SK-N-SH (cell line): ENCODE results near the gene PTGER1. TPM values are rescaled to one million over a fixed set of nuclear protein-coding genes. Genes with fewer than 3 reads are reported as not detected.
A peak's percentile ranks its signal among the peaks of the same experiment; 100 is the strongest.

Experiments used
- CTCF ChIA-PET: fragments of 300-600, 350-600 bp; formaldehyde crosslinking; extraction: SDS; loops from one replicate; lab custom pipeline; 2021; lab: Yijun Ruan, JAX
- POLR2A ChIA-PET: fragments of 350-600 bp; sonication (Branson Sonifier 250); formaldehyde crosslinking; extraction: SDS; loops from one replicate; lab custom pipeline; 2020; ENCODE audit warnings: antibody characterized with exemption, inconsistent platforms; lab: Yijun Ruan, JAX
- DNase-seq: peaks from one replicate; pipeline ENCODE4 v3.0.0; 2012
- H2AFZ ChIP-seq: fragments of 200-600 bp; sonication (generic); 2 replicates; pipeline ENCODE4 v1.8.1; 2016; ENCODE audit warnings: antibody characterized with exemption, mild to moderate bottlenecking, low read depth
- H3F3A ChIP-seq: fragments of 200-600 bp; sonication (generic); replicated peaks from 2 replicates; pipeline ENCODE3; 2016; ENCODE audit warnings: antibody characterized with exemption, mild to moderate bottlenecking; ENCODE audit not compliant: insufficient read depth
- H3K27ac ChIP-seq, 2 experiments: fragments of 200-500 bp in 1 of 2; fragments of 200-600 bp in 1 of 2; sonication (Bioruptor generic) in 1 of 2; sonication (generic), shearing (Covaris generic) in 1 of 2; 2 replicates each; pipeline versions ENCODE4 v1.5.1 to v1.6.1; 2014 to 2016; ENCODE audit warnings: low read depth in 2 of 2, inconsistent platforms in 1 of 2, low read length in 1 of 2, mild to moderate bottlenecking in 1 of 2, mixed read lengths in 1 of 2
- H3K27me3 ChIP-seq: fragments of 200-600 bp; sonication (generic), shearing (Covaris generic); 2 replicates; pipeline ENCODE4 v1.6.1; 2016; ENCODE audit warnings: mixed run types; ENCODE audit not compliant: insufficient read depth
- H3K36me3 ChIP-seq, 2 experiments: fragments of 200-500 bp in 1 of 2; fragments of 200-600 bp in 1 of 2; sonication (Bioruptor generic) in 1 of 2; sonication (generic) in 1 of 2; replicated peaks in 1 of 2; 2 replicates each; pipeline versions ENCODE3 to v1.5.1; 2014 to 2016; ENCODE audit warnings: low read length in 1 of 2, mild to moderate bottlenecking in 1 of 2; ENCODE audit not compliant: insufficient read depth in 2 of 2, control insufficient read depth in 1 of 2
- H3K4me1 ChIP-seq, 2 experiments: fragments of 200-500 bp in 1 of 2; fragments of 200-600 bp in 1 of 2; sonication (Bioruptor generic) in 1 of 2; sonication (generic), shearing (Covaris generic) in 1 of 2; 2 replicates each; pipeline versions ENCODE4 v1.5.1 to v1.6.1; 2014 to 2016; ENCODE audit warnings: low read depth in 1 of 2, low read length in 1 of 2, mixed run types in 1 of 2; ENCODE audit not compliant: insufficient read depth in 2 of 2, control insufficient read depth in 1 of 2
- H3K4me2 ChIP-seq: fragments of 200-600 bp; sonication (generic), shearing (Covaris generic); 2 replicates; pipeline ENCODE4 v1.6.1; 2017; ENCODE audit warnings: mixed run types
- H3K4me3 ChIP-seq, 2 experiments: fragments of 200-500 bp in 1 of 2; fragments of 200-600 bp in 1 of 2; sonication (Bioruptor generic) in 1 of 2; sonication (generic), shearing (Covaris generic) in 1 of 2; 2 replicates each; pipeline versions ENCODE4 v1.5.1 to v1.8.1; 2014 to 2016; ENCODE audit warnings: low read depth in 2 of 2, inconsistent platforms in 1 of 2, low read length in 1 of 2, mild to moderate bottlenecking in 1 of 2, mixed read lengths in 1 of 2, moderate library complexity in 1 of 2
- H3K79me2 ChIP-seq: fragments of 200-600 bp; sonication (generic); 2 replicates; pipeline ENCODE4 v1.8.1; 2017; ENCODE audit warnings: mild to moderate bottlenecking; ENCODE audit not compliant: insufficient read depth
- H3K9ac ChIP-seq: fragments of 200-600 bp; sonication (generic); 2 replicates; pipeline ENCODE4 v1.6.1; 2017; ENCODE audit warnings: mixed run types
- H3K9me2 ChIP-seq: fragments of 200-600 bp; sonication (generic); 2 replicates; pipeline ENCODE4 v1.6.1; 2017; ENCODE audit warnings: mixed run types
- H3K9me3 ChIP-seq: fragments of 200-600 bp; sonication (generic); 2 replicates; pipeline ENCODE4 v1.6.1; 2017; ENCODE audit warnings: mixed run types, mild to moderate bottlenecking, moderate library complexity
- H4K20me1 ChIP-seq: fragments of 200-600 bp; sonication (generic); 2 replicates; pipeline ENCODE4 v1.6.1; 2017; ENCODE audit warnings: mild to moderate bottlenecking, mixed run types; ENCODE audit not compliant: insufficient read depth
- ELF1 ChIP-seq: IDR thresholded peaks from 2 replicates; pipeline ENCODE4 v1.4.0; 2012
- EP300 ChIP-seq, 2 experiments: IDR thresholded peaks; 2 replicates each; pipeline versions ENCODE4 v1.4.0 to v1.6.1; 2012; ENCODE audit warnings: borderline replicate concordance in 1 of 2, low read depth in 1 of 2, low read length in 1 of 2
- EZH2phosphoT487 ChIP-seq: fragments of 200-600 bp; sonication (generic); IDR thresholded peaks from 2 replicates; pipeline ENCODE4 v1.6.1; 2017; ENCODE audit warnings: low read depth, mixed run types, mild to moderate bottlenecking, antibody characterized with exemption, moderate library complexity, borderline replicate concordance
- FOXJ3 ChIP-seq: sonication (generic); formaldehyde crosslinking; IDR thresholded peaks from 2 replicates; pipeline ENCODE4 v1.5.1; 2020; ENCODE audit warnings: mild to moderate bottlenecking, missing genetic modification reagents
- MAX ChIP-seq: IDR thresholded peaks from 2 replicates; pipeline ENCODE4 v1.4.0; 2012; ENCODE audit warnings: low read depth
- POLR2AphosphoS5 ChIP-seq: IDR thresholded peaks from 2 replicates; pipeline ENCODE4 v1.6.1; 2012; ENCODE audit warnings: low read depth, low read length
- RAD21 ChIP-seq: IDR thresholded peaks from 2 replicates; pipeline ENCODE4 v1.6.1; 2012; ENCODE audit warnings: mild to moderate bottlenecking, low read length
- RFX5 ChIP-seq: IDR thresholded peaks from 2 replicates; pipeline ENCODE4 v1.6.1; 2012; ENCODE audit warnings: mild to moderate bottlenecking, improper control_type of control experiment, low read length
- RXRA ChIP-seq: IDR thresholded peaks from 2 replicates; pipeline ENCODE4 v1.4.0; 2012; ENCODE audit warnings: low read depth, mild to moderate bottlenecking, borderline replicate concordance
- TAF1 ChIP-seq: IDR thresholded peaks from 2 replicates; pipeline ENCODE4 v1.6.1; 2012; ENCODE audit warnings: low read depth, mild to moderate bottlenecking, low read length, moderate library complexity, borderline replicate concordance
- TCF12 ChIP-seq: IDR thresholded peaks from 2 replicates; pipeline ENCODE4 v1.4.0; 2012
- TEAD4 ChIP-seq: IDR thresholded peaks from 2 replicates; pipeline ENCODE4 v1.4.0; 2012; ENCODE audit warnings: mild to moderate bottlenecking, borderline replicate concordance; ENCODE audit not compliant: insufficient read depth
- WGBS: methylation state at CpG from one replicate; pipeline ENCODE4 v1.1.6; 2017; ENCODE audit warnings: low lambda C conversion rate; 5-methylcytosine and 5-hydroxymethylcytosine counted together
- polyA plus RNA-seq, 3 experiments: library from polyadenylated mRNA; depleted of rRNA; stranded (reverse); fragments of >200 nt; gene quantifications; 2 replicates each; pipeline ENCODE4 v1.2.3, GENCODE V29; 2012
- TF ChIP-seq, protein P1 (sequence below): IDR thresholded peaks from 2 replicates; pipeline ENCODE4 v1.6.1; 2012; ENCODE audit warnings: mild to moderate bottlenecking, low read depth, low read length, moderate library complexity

PTGER1 gene
- polyA plus RNA-seq, 1 of the 3 experiments (the other 2 are of a cell fraction) = 6.0 TPM

DNA sequence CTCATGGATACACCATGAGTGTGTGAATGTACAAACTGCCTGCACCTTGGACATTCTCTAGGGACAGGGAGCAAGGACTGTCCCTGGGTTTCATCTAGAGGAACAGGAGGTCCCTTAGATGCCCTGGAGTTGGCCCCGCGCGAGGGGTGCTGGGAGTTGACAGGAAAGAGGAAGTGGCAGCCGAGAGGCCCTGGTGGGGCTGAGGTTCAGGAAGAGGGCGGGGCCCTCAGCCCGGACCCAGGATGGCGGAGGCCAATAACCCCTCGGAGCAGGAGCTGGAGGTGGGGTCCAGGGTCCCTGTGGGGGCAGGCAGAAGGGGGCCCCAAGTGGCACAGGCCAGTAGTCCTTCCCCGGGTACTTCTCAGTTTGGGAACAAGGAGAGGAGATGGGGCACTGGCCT is 35.1 kb downstream of the PTGER1 start:
- WGBS = 85% methylated on average over 7 of the region's 9 CpGs
- POLR2A ChIA-PET = no interaction called here
- peaks cover 12 to 17% of the 10 kb centered on the region in 2 experiments for H3K36me3 ChIP-seq
- H3K9ac ChIP-seq = no peak overlapping the region
- peaks cover 36% of the 10 kb centered on the region for H4K20me1 ChIP-seq
- H3K9me3 ChIP-seq = no peaks in the 10 kb centered on the region
- no peak for TF ChIP-seq EP300 (IDR thresholded peaks at IDR 0.05; ENCODE audit: borderline replicate concordance in 1 of 2, low read depth in 1 of 2, low read length in 1 of 2)
- TF ChIP-seq RXRA = no peak
- no peak for TF ChIP-seq TEAD4
- TF ChIP-seq, protein P1, sequence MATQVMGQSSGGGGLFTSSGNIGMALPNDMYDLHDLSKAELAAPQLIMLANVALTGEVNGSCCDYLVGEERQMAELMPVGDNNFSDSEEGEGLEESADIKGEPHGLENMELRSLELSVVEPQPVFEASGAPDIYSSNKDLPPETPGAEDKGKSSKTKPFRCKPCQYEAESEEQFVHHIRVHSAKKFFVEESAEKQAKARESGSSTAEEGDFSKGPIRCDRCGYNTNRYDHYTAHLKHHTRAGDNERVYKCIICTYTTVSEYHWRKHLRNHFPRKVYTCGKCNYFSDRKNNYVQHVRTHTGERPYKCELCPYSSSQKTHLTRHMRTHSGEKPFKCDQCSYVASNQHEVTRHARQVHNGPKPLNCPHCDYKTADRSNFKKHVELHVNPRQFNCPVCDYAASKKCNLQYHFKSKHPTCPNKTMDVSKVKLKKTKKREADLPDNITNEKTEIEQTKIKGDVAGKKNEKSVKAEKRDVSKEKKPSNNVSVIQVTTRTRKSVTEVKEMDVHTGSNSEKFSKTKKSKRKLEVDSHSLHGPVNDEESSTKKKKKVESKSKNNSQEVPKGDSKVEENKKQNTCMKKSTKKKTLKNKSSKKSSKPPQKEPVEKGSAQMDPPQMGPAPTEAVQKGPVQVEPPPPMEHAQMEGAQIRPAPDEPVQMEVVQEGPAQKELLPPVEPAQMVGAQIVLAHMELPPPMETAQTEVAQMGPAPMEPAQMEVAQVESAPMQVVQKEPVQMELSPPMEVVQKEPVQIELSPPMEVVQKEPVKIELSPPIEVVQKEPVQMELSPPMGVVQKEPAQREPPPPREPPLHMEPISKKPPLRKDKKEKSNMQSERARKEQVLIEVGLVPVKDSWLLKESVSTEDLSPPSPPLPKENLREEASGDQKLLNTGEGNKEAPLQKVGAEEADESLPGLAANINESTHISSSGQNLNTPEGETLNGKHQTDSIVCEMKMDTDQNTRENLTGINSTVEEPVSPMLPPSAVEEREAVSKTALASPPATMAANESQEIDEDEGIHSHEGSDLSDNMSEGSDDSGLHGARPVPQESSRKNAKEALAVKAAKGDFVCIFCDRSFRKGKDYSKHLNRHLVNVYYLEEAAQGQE = no peak
- TF ChIP-seq RFX5 = no peak
- TF ChIP-seq EZH2phosphoT487 = no peak
- TF ChIP-seq MAX = no peak
- no peak for TF ChIP-seq TAF1
- no peak for TF ChIP-seq TCF12
- TF ChIP-seq FOXJ3 (CRISPR knock-in tag) = no peak
- TF ChIP-seq RAD21 = no peak
- no peak for TF ChIP-seq POLR2AphosphoS5
- no peak for DNase-seq
- peaks cover 0 to 27% of the 10 kb centered on the region in 2 experiments; a peak in 1 of 4 replicates for H3K4me1 ChIP-seq
- no peak overlapping the region for H3K4me2 ChIP-seq
- no peaks in the 10 kb centered on the region for H3K27me3 ChIP-seq
- peak overlapping the region in 1 of 2 experiments; percentile 62; a peak in 2 of 4 replicates for H3K27ac ChIP-seq
- H2AFZ ChIP-seq = no peak overlapping the region
- H3K79me2 ChIP-seq = peaks cover 64% of the 10 kb centered on the region
- H3K4me3 ChIP-seq = no peak overlapping the region
- no peaks in the 10 kb centered on the region for H3K9me2 ChIP-seq
- CTCF ChIA-PET = no interaction called here
- H3F3A ChIP-seq = peaks cover 3% of the 10 kb centered on the region

GRCh38 chr19:14439014-14439413 is 36.1 kb downstream of the PTGER1 start:
- Histone ChIP-seq H3K4me1 (peaks cover 6 to 37% of the 10 kb centered on the region in 2 experiments; a peak in 3 of 4 replicates), H3K9me3 (no peaks in the 10 kb centered on the region), H3K36me3 (peaks cover 8 to 11% of the 10 kb centered on the region in 2 experiments), H2AFZ (no peak overlapping the region), H3K79me2 (peaks cover 74% of the 10 kb centered on the region), H3K9ac (no peak overlapping the region), H3K4me2 (no peak overlapping the region), H3F3A (peaks cover 11% of the 10 kb centered on the region), H4K20me1 (peaks cover 36% of the 10 kb centered on the region), H3K9me2 (no peaks in the 10 kb centered on the region), H3K27ac (no peak overlapping the region), H3K4me3 (no peak overlapping the region), H3K27me3 (no peaks in the 10 kb centered on the region)
- no peak for DNase-seq
- CTCF ChIA-PET = interaction anchor here (0.6 to 1.8 kb wide), 3 partner anchors 26 to 302 kb away, joined by 3 to 5 read pairs (median 4); partner anchors contain the start of gene ASF1B
- WGBS = 91% methylated on average over 9 of the region's 9 CpGs
- TF ChIP-seq ELF1 (no peak), EP300 (IDR thresholded peaks at IDR 0.05; ENCODE audit: borderline replicate concordance in 1 of 2, low read depth in 1 of 2, low read length in 1 of 2) (no peak)
- POLR2A ChIA-PET = no interaction called here
